ENCODE data around the gene ZNF496.

GRCh38 chr1:247316590-247317197 is 15.0 kb downstream of the ZNF496 start:
- no peak for TF ChIP-seq ZNF544 (tag by site-specific recombination; IDR thresholded peaks at IDR 0.05)
- TF ChIP-seq, protein P1, sequence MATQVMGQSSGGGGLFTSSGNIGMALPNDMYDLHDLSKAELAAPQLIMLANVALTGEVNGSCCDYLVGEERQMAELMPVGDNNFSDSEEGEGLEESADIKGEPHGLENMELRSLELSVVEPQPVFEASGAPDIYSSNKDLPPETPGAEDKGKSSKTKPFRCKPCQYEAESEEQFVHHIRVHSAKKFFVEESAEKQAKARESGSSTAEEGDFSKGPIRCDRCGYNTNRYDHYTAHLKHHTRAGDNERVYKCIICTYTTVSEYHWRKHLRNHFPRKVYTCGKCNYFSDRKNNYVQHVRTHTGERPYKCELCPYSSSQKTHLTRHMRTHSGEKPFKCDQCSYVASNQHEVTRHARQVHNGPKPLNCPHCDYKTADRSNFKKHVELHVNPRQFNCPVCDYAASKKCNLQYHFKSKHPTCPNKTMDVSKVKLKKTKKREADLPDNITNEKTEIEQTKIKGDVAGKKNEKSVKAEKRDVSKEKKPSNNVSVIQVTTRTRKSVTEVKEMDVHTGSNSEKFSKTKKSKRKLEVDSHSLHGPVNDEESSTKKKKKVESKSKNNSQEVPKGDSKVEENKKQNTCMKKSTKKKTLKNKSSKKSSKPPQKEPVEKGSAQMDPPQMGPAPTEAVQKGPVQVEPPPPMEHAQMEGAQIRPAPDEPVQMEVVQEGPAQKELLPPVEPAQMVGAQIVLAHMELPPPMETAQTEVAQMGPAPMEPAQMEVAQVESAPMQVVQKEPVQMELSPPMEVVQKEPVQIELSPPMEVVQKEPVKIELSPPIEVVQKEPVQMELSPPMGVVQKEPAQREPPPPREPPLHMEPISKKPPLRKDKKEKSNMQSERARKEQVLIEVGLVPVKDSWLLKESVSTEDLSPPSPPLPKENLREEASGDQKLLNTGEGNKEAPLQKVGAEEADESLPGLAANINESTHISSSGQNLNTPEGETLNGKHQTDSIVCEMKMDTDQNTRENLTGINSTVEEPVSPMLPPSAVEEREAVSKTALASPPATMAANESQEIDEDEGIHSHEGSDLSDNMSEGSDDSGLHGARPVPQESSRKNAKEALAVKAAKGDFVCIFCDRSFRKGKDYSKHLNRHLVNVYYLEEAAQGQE (tag by site-specific recombination; IDR thresholded peaks at IDR 0.05) = no peak
